Measurements from ENCODE around the gene PI4KA. TPM values are rescaled to one million over a fixed set of nuclear protein-coding genes. Genes with fewer than 3 reads are reported as not detected.
"Not testable (repeated sequence)": the region's sequence is repeated elsewhere in the genome, so short reads cannot be mapped to it uniquely, and the experiment has no call there.

The PI4KA gene
- total RNA-seq, 1 experiment from 2014 or later = 65.8 TPM

- H2BK20ac ChIP-seq (ENCODE audit: low read depth, low read length, poor library complexity, severe bottlenecking) = no peak overlapping the region
- no peaks in the 10 kb centered on the region for H3K27me3 ChIP-seq (ENCODE audit: insufficient read depth, low read length)
- no peak overlapping the region for H3K18ac ChIP-seq (ENCODE audit: insufficient read length, low read depth, low read length)
- H3K36me3 Mint-ChIP-seq (ENCODE audit: insufficient read depth in 1 of 3, low read depth in 3 of 3) = peaks cover 0 to 37% (median 4%) of the 10 kb centered on the region in 3 experiments; a peak in 2 of 7 replicates
- H4K8ac ChIP-seq (replicated peaks; ENCODE audit: insufficient read length, low read depth, low read length) = no peak overlapping the region
- H4K5ac ChIP-seq (ENCODE audit: insufficient read length, low read depth, low read length) = no peak overlapping the region
- no CpG with 5 or more reads among the region's 5 CpGs for WGBS (ENCODE audit: extremely low coverage, insufficient read length, low lambda C conversion rate)
- no peaks in the 10 kb centered on the region for H3K9me3 Mint-ChIP-seq
- no peaks in the 10 kb centered on the region for H3K79me2 ChIP-seq (ENCODE audit: insufficient read depth, low read length)
- peaks cover 9 to 10% of the 10 kb centered on the region in 2 experiments for H3K4me1 Mint-ChIP-seq
- H3K79me1 ChIP-seq (ENCODE audit: insufficient read depth, low read depth, low read length, poor library complexity, severe bottlenecking) = no peaks in the 10 kb centered on the region
- no peak overlapping the region for H2BK15ac ChIP-seq (ENCODE audit: low read depth, low read length)
- H3K14ac ChIP-seq (ENCODE audit: insufficient read depth, low read length) = no peak overlapping the region
- no peak overlapping the region for H3K23ac ChIP-seq (ENCODE audit: insufficient read length, low read depth, low read length)
- no peak overlapping the region for H3K4me2 ChIP-seq (ENCODE audit: insufficient read depth, insufficient read length, low read length)
- H3K4me3 Mint-ChIP-seq = no peak overlapping the region
- no peak overlapping the region for H3K56ac ChIP-seq (ENCODE audit: insufficient read length, low read depth, low read length)
- H2BK120ac ChIP-seq (ENCODE audit: low read depth, low read length, poor library complexity, severe bottlenecking) = no peak overlapping the region
- H2AFZ ChIP-seq (ENCODE audit: low read length) = no peak overlapping the region
- H2BK5ac ChIP-seq (ENCODE audit: insufficient read length, low read length) = no peak overlapping the region
- H3K23me2 ChIP-seq (ENCODE audit: insufficient read length, low read depth, low read length, poor library complexity, severe bottlenecking) = no peaks in the 10 kb centered on the region
- H3T11ph ChIP-seq (ENCODE audit: low read length) = no peak overlapping the region
- H3K9ac ChIP-seq (ENCODE audit: extremely low read depth, insufficient read length, low read length) = no peak overlapping the region
- no peak overlapping the region for H3K27ac Mint-ChIP-seq
- H4K91ac ChIP-seq (ENCODE audit: insufficient read length, low read depth, low read length) = no peak overlapping the region
- no peaks in the 10 kb centered on the region for H3K9me3 ChIP-seq (ENCODE audit: control insufficient read depth, low read depth, low read length)
- H2AK5ac ChIP-seq (ENCODE audit: insufficient read length, low read length) = no peak overlapping the region
- H3K27ac ChIP-seq (ENCODE audit: insufficient read length, low read depth, low read length) = no peak overlapping the region
- H4K20me1 ChIP-seq (ENCODE audit: control insufficient read depth, insufficient read depth, insufficient read length) = no peaks in the 10 kb centered on the region
- TF ChIP-seq CTCF (conservative IDR thresholded peaks at IDR 0.05) = no peak
- no peak overlapping the region for H2BK12ac ChIP-seq (ENCODE audit: insufficient read length, low read depth, low read length)
- H3K27me3 Mint-ChIP-seq (ENCODE audit: low read depth) = no peaks in the 10 kb centered on the region
- DNase-seq = no peak
- no peaks in the 10 kb centered on the region for H3K4me1 ChIP-seq (ENCODE audit: insufficient read depth, low read length)
- no peak overlapping the region for H3K4ac ChIP-seq (ENCODE audit: low read depth, low read length)
Measured at GRCh38 chr22:20822240-20822639, 36.4 kb downstream of the PI4KA start.

GRCh38 chr22:20821717-20822239, 36.8 kb downstream of the PI4KA start:
- H3K56ac ChIP-seq (ENCODE audit: insufficient read length, low read depth, low read length); H3K4me1 Mint-ChIP-seq; H3K27ac Mint-ChIP-seq; H3K27ac ChIP-seq (ENCODE audit: insufficient read length, low read depth, low read length); H3K27me3 Mint-ChIP-seq (ENCODE audit: low read depth); H3K9ac ChIP-seq (ENCODE audit: extremely low read depth, insufficient read length, low read length); H4K20me1 ChIP-seq (ENCODE audit: control insufficient read depth, insufficient read depth, insufficient read length); H3K79me2 ChIP-seq (ENCODE audit: insufficient read depth, low read length); H3K9me3 ChIP-seq (ENCODE audit: control insufficient read depth, low read depth, low read length); DNase-seq; H3K23me2 ChIP-seq (ENCODE audit: insufficient read length, low read depth, low read length, poor library complexity, severe bottlenecking); H3K14ac ChIP-seq (ENCODE audit: insufficient read depth, low read length); H3T11ph ChIP-seq (ENCODE audit: low read length); H4K8ac ChIP-seq (replicated peaks; ENCODE audit: insufficient read length, low read depth, low read length); H3K18ac ChIP-seq (ENCODE audit: insufficient read length, low read depth, low read length); H3K79me1 ChIP-seq (ENCODE audit: insufficient read depth, low read depth, low read length, poor library complexity, severe bottlenecking); H3K4ac ChIP-seq (ENCODE audit: low read depth, low read length); H3K27me3 ChIP-seq (ENCODE audit: insufficient read depth, low read length); H2BK15ac ChIP-seq (ENCODE audit: low read depth, low read length); H2AK5ac ChIP-seq (ENCODE audit: insufficient read length, low read length); H2BK120ac ChIP-seq (ENCODE audit: low read depth, low read length, poor library complexity, severe bottlenecking); H3K23ac ChIP-seq (ENCODE audit: insufficient read length, low read depth, low read length); H2AFZ ChIP-seq (ENCODE audit: low read length); H3K4me1 ChIP-seq (ENCODE audit: insufficient read depth, low read length); H2BK20ac ChIP-seq (ENCODE audit: low read depth, low read length, poor library complexity, severe bottlenecking); H2BK12ac ChIP-seq (ENCODE audit: insufficient read length, low read depth, low read length); H2BK5ac ChIP-seq (ENCODE audit: insufficient read length, low read length); H3K4me2 ChIP-seq (ENCODE audit: insufficient read depth, insufficient read length, low read length); H3K9me3 Mint-ChIP-seq; H3K4me3 Mint-ChIP-seq; H4K91ac ChIP-seq (ENCODE audit: insufficient read length, low read depth, low read length); H4K5ac ChIP-seq (ENCODE audit: insufficient read length, low read depth, low read length): not testable (repeated sequence)
- WGBS (ENCODE audit: extremely low coverage, insufficient read length, low lambda C conversion rate) = no CpG with 5 or more reads among the region's 8 CpGs
- peaks cover 0 to 42% (median 4%) of the 10 kb centered on the region in 3 experiments; a peak in 2 of 7 replicates for H3K36me3 Mint-ChIP-seq (ENCODE audit: insufficient read depth in 1 of 3, low read depth in 3 of 3)
